ENCODE measurements around the gene PPP5C. TPM values are rescaled to one million over a fixed set of nuclear protein-coding genes. Genes with fewer than 3 reads are reported as not detected.

PPP5C gene
- total and polyA plus RNA-seq, 2 of the 8 experiments (the other 6 are each of a cell fraction or from before 2014, with no cell fraction given), result 112 to 156 TPM

DNA sequence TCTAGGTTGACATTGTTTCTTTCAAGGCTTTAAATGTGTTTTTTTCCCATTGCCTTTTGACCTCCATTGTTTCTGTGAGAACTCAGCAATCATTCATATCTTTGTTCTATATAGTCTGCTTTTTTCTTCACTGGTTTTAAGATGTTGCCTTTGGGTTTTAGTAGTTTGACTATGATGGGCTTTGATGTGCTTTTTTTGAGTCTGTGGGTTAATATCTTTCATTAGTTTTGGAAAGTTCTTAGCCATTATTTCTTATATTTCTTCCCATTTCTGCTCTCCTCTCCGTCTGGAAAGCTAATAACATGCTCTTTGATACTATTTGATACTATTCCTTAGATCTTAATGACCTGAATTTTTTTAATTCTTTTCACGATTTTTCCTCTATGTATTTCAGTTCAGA is 33.8 kb downstream of the PPP5C start (continued):
- TF ChIP-seq, protein P1, sequence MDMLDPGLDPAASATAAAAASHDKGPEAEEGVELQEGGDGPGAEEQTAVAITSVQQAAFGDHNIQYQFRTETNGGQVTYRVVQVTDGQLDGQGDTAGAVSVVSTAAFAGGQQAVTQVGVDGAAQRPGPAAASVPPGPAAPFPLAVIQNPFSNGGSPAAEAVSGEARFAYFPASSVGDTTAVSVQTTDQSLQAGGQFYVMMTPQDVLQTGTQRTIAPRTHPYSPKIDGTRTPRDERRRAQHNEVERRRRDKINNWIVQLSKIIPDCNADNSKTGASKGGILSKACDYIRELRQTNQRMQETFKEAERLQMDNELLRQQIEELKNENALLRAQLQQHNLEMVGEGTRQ (IDR thresholded peaks at IDR 0.05; ENCODE audit: low read length), result no peak
- no peak for TF ChIP-seq SUZ12 (IDR thresholded peaks at IDR 0.05; ENCODE audit: low read length)
- TF ChIP-seq ZNF274 (IDR thresholded peaks at IDR 0.05; ENCODE audit: borderline replicate concordance, extremely low read depth, low read length), result no peak
- no peak for TF ChIP-seq GTF2F1 (IDR thresholded peaks at IDR 0.05; ENCODE audit: borderline replicate concordance, low read depth, low read length)
- no peak for TF ChIP-seq NRF1 (IDR thresholded peaks at IDR 0.05; ENCODE audit: low read depth, low read length)
- no peak for TF ChIP-seq HDAC2 (IDR thresholded peaks at IDR 0.05; ENCODE audit: borderline replicate concordance in 1 of 2, low read depth in 2 of 2, low read length in 2 of 2)

Data from H1 (cell line).